ENCODE results near the gene PLXNA1.

The PLXNA1 gene

GRCh38 chr3:126982471-126983175, at the start of gene PLXNA1:
TSS of gene PLXNA1 (plus strand) at chr3:126983115. CDS start at chr3:126988594, 5,479 bp downstream.
- DNase-seq (ENCODE audit: low read depth, low spot score): peak; percentile 68

GRCh38 chr3:126934031-126934531, 48.8 kb upstream of the PLXNA1 start:
- DNase-seq (ENCODE audit: low read depth, low spot score): no peak

- no peak for DNase-seq (ENCODE audit: low read depth, low spot score)
These were observed 47.9 kb upstream of the PLXNA1 start for GRCh38 chr3:126934991-126935390.

- no peak for DNase-seq (ENCODE audit: low read depth, low spot score)
These were observed 47.0 kb upstream of the PLXNA1 start for GRCh38 chr3:126935756-126936509.

- DNase-seq (ENCODE audit: low read depth, low spot score): no peak
These were observed 46.0 kb upstream of the PLXNA1 start for GRCh38 chr3:126936853-126937425.

GRCh38 chr3:126937533-126937932, 45.4 kb upstream of the PLXNA1 start:
- DNase-seq (ENCODE audit: low read depth, low spot score): no peak

GRCh38 chr3:126937973-126938372, 44.9 kb upstream of the PLXNA1 start:
- DNase-seq (ENCODE audit: low read depth, low spot score): no peak

GRCh38 chr3:126938520-126939337, 44.2 kb upstream of the PLXNA1 start:
- DNase-seq (ENCODE audit: low read depth, low spot score): no peak

GRCh38 chr3:126939338-126939718, 43.6 kb upstream of the PLXNA1 start:
- DNase-seq (ENCODE audit: low read depth, low spot score): no peak

GRCh38 chr3:126939733-126940132, 43.2 kb upstream of the PLXNA1 start:
- DNase-seq (ENCODE audit: low read depth, low spot score): no peak

GRCh38 chr3:126941721-126942270, 41.1 kb upstream of the PLXNA1 start:
- no peak for DNase-seq (ENCODE audit: low read depth, low spot score)

- DNase-seq (ENCODE audit: low read depth, low spot score): no peak
These were observed 38.6 kb upstream of the PLXNA1 start for GRCh38 chr3:126944089-126944965.

- no peak for DNase-seq (ENCODE audit: low read depth, low spot score)
These were observed 37.7 kb upstream of the PLXNA1 start for GRCh38 chr3:126945171-126945721.

- DNase-seq (ENCODE audit: low read depth, low spot score): no peak
These were observed 37.0 kb upstream of the PLXNA1 start for GRCh38 chr3:126945891-126946290.

GRCh38 chr3:126946405-126946804, 36.5 kb upstream of the PLXNA1 start:
- no peak for DNase-seq (ENCODE audit: low read depth, low spot score)

- DNase-seq (ENCODE audit: low read depth, low spot score): no peak
These were observed 35.5 kb upstream of the PLXNA1 start for GRCh38 chr3:126947429-126947828.

GRCh38 chr3:126948980-126949535, 33.9 kb upstream of the PLXNA1 start:
- DNase-seq (ENCODE audit: low read depth, low spot score): no peak

GRCh38 chr3:126951561-126951960, 31.4 kb upstream of the PLXNA1 start:
- no peak for DNase-seq (ENCODE audit: low read depth, low spot score)

GRCh38 chr3:126952261-126952982, 30.5 kb upstream of the PLXNA1 start:
- no peak for DNase-seq (ENCODE audit: low read depth, low spot score)
